Activated CD4-positive, alpha-beta memory T cell treated with anti-CD3 and anti-CD28 coated beads for 36 hours (primary cell): Measurements from ENCODE around the gene CCDC116. TPM values are rescaled to one million over a fixed set of nuclear protein-coding genes. Genes with fewer than 3 reads are reported as not detected.

Source experiments
- microRNA-seq: library from miRNA; unstranded; fragments of <30 nt; microRNA quantifications from one replicate; pipeline ENCODE4 v1.2.0, GENCODE V29; 2022; ENCODE audit warnings: borderline number of aligned reads, borderline microRNAs expressed, borderline replicate concordance
- total RNA-seq, 2 experiments: library from RNA; stranded (reverse); gene quantifications; one replicate each; pipeline ENCODE4 v1.2.3, GENCODE V29; 2021

CCDC116 gene
- total RNA-seq, 2 experiments from 2014 or later = 0.27 to 0.31 TPM

Small RNAs within 50 kb of the gene (microRNA-seq; reads per million reads assigned to microRNA genes)
- gene MIR130B = 1,520 reads per million, percentile 88 among the genes with 10 or more reads in this experiment
- 9.4 reads per million, percentile 31 among the genes with 10 or more reads in this experiment for gene MIR301B

Other genes with a start within 250 kb of the CCDC116 start
- under 1 TPM; 0.15 to 0.48 TPM for gene RIMBP3B, start 249.0 kb upstream of the CCDC116 start, total RNA-seq
- gene HIC2, start 215.4 kb upstream of the CCDC116 start, total RNA-seq = 1 to 10 TPM; 3.6 to 3.7 TPM
- gene TMEM191C, start 165.4 kb upstream of the CCDC116 start, total RNA-seq = 1 to 10 TPM in 1 of 2 experiments, under 1 TPM in 1; 0.78 to 1.4 TPM
- gene RIMBP3C, start 81.3 kb upstream of the CCDC116 start, total RNA-seq = under 1 TPM in 1 of 2 experiments, not detected in 1; 0.46 TPM
- 10 to 100 TPM; 52.4 to 53.1 TPM for gene UBE2L3, start 65.0 kb upstream of the CCDC116 start, total RNA-seq
- 10 to 100 TPM; 45.3 to 47.1 TPM for gene YDJC, start 2.7 kb upstream of the CCDC116 start, total RNA-seq
- gene SDF2L1, start 9.5 kb downstream of the CCDC116 start, total RNA-seq = 10 to 100 TPM; 38.2 to 41.8 TPM
- 10 to 100 TPM; 41.4 to 45.8 TPM for gene PPIL2, start 33.3 kb downstream of the CCDC116 start, total RNA-seq
- gene YPEL1, start 103.0 kb downstream of the CCDC116 start, total RNA-seq = 1 to 10 TPM; 1.6 to 1.8 TPM
- gene MAPK1, start 234.9 kb downstream of the CCDC116 start, total RNA-seq = 10 to 100 TPM; 70.2 to 75.6 TPM